GM13977 (cell line): ENCODE data around the gene CDC6.

Experiments used
- DNase-seq: peaks from one replicate; pipeline ENCODE4 v3.0.0; 2012; ENCODE audit warnings: low spot score
- in situ Hi-C: fragments of 300-500 bp; cut with MboI; formaldehyde crosslinking; loops from one replicate; pipeline ENCODE4 v1.12.0; 2022; ENCODE audit warnings: low sequenced_read_pairs, low pct_unique_long_range_greater_than_20kb, mixed read lengths, inconsistent platforms; ENCODE audit not compliant: unreplicated experiment
- TF ChIP-seq, protein P1 (sequence below): IDR thresholded peaks from 2 replicates; pipeline ENCODE4 v1.5.1; 2012; ENCODE audit warnings: mild to moderate bottlenecking, control low read depth; ENCODE audit not compliant: insufficient read depth; ENCODE audit errors: extremely low read depth, missing control alignments

CDC6 gene

GRCh38 chr17:40352237-40352778 is 64.6 kb downstream of the CDC6 start:
- TF ChIP-seq, protein P1, sequence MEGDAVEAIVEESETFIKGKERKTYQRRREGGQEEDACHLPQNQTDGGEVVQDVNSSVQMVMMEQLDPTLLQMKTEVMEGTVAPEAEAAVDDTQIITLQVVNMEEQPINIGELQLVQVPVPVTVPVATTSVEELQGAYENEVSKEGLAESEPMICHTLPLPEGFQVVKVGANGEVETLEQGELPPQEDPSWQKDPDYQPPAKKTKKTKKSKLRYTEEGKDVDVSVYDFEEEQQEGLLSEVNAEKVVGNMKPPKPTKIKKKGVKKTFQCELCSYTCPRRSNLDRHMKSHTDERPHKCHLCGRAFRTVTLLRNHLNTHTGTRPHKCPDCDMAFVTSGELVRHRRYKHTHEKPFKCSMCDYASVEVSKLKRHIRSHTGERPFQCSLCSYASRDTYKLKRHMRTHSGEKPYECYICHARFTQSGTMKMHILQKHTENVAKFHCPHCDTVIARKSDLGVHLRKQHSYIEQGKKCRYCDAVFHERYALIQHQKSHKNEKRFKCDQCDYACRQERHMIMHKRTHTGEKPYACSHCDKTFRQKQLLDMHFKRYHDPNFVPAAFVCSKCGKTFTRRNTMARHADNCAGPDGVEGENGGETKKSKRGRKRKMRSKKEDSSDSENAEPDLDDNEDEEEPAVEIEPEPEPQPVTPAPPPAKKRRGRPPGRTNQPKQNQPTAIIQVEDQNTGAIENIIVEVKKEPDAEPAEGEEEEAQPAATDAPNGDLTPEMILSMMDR = no peak
- in situ Hi-C loops = loop anchor here (5.0 to 10.0 kb wide), 2 partner anchors 50 to 148 kb away; no protein-coding TSS in a partner anchor

DNA sequence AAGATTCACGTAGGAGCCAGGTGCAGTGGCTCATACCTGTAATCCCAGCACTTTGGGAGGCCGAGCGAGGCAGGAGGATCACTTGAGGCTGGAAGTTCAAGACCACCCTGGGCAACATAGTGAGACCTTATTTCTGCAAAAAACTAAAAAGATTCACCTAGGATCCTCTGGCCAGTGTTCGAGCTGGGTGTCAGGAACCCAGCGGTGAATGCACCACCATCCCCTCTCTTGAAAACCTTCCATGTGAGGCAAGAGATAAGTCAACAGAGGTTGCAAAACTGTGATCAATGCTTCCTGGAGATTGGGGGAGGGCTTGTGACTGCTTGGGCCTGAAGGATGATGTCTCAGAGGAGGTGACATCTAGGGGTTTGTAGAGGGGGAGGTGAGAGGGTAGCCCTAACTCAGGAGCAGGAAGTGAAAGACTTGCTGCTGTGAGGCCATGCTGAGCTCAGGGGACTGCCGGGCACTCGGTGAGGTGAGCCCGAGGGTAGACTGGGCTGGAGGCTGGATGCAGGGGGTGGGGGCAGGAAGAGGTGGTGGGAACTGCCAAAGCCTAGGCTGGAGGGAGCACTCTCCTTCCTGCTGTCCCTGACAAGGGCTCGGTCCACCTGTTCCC is 65.2 kb downstream of the CDC6 start:
- TF ChIP-seq, protein P1 = no peak
- no peak for DNase-seq
- in situ Hi-C loops = loop anchor here (5.0 to 10.0 kb wide), 2 partner anchors 51 to 148 kb away; no protein-coding TSS in a partner anchor

More at GRCh38 chr17:40352237-40352778, 64.6 kb downstream of the CDC6 start:
- no peak for DNase-seq
